HG02642 (cell line): ENCODE results near the gene ASAP2.

ENCODE experiments used
- ATAC-seq: cut with Tn5 transposase; IDR thresholded peaks from one replicate; pipeline ENCODE4 v1.9.1; 2021; ENCODE audit warnings: mild to moderate bottlenecking; ENCODE audit not compliant: unreplicated experiment, poor library complexity

Gene ASAP2

GRCh38 chr2:9229470-9229820 is 22.8 kb downstream of the ASAP2 start:
- ATAC-seq: no peak

- ATAC-seq: no peak
These were observed 23.6 kb downstream of the ASAP2 start for GRCh38 chr2:9230051-9230802.

- no peak for ATAC-seq
These were observed 24.3 kb downstream of the ASAP2 start for GRCh38 chr2:9230881-9231280.

- ATAC-seq: no peak
These were observed 24.9 kb downstream of the ASAP2 start for GRCh38 chr2:9231291-9232165.

GRCh38 chr2:9232166-9232479 is 25.5 kb downstream of the ASAP2 start:
- ATAC-seq: no peak

GRCh38 chr2:9232886-9233285 is 26.3 kb downstream of the ASAP2 start:
- no peak for ATAC-seq

- no peak for ATAC-seq
These were observed 28.1 kb downstream of the ASAP2 start for GRCh38 chr2:9234680-9235146.

- no peak for ATAC-seq
These were observed 28.8 kb downstream of the ASAP2 start for GRCh38 chr2:9235147-9236044.

GRCh38 chr2:9236045-9236344 is 29.4 kb downstream of the ASAP2 start:
- ATAC-seq: no peak

GRCh38 chr2:9236867-9237266 is 30.3 kb downstream of the ASAP2 start:
- no peak for ATAC-seq

- no peak for ATAC-seq
These were observed 31.2 kb downstream of the ASAP2 start for GRCh38 chr2:9237831-9238230.

GRCh38 chr2:9238591-9239326 is 32.1 kb downstream of the ASAP2 start:
- ATAC-seq: no peak

GRCh38 chr2:9239616-9240015 is 33.0 kb downstream of the ASAP2 start:
- ATAC-seq: no peak

- no peak for ATAC-seq
These were observed 34.1 kb downstream of the ASAP2 start for GRCh38 chr2:9240745-9241144.

- ATAC-seq: no peak
These were observed 34.6 kb downstream of the ASAP2 start for GRCh38 chr2:9241233-9241632.

GRCh38 chr2:9243357-9243756 is 36.7 kb downstream of the ASAP2 start:
- ATAC-seq: no peak

- no peak for ATAC-seq
These were observed 38.5 kb downstream of the ASAP2 start for GRCh38 chr2:9244985-9245544.

- ATAC-seq: no peak
These were observed 40.6 kb downstream of the ASAP2 start for GRCh38 chr2:9247177-9247576.

GRCh38 chr2:9247786-9248185 is 41.2 kb downstream of the ASAP2 start:
- no peak for ATAC-seq

GRCh38 chr2:9248363-9248762 is 41.8 kb downstream of the ASAP2 start:
- ATAC-seq: no peak
